B cell (primary cell): ENCODE data around the gene IGF1R.

Experiments used
- CTCF ChIP-seq: fragments of 200-600 bp; IDR thresholded peaks from one replicate; pipeline ENCODE4 v1.8.0; 2022; ENCODE audit warnings: antibody characterized with exemption, mild to moderate bottlenecking
- EZH2 ChIP-seq: IDR thresholded peaks from 2 replicates; pipeline ENCODE4 v1.6.1; 2012; ENCODE audit warnings: borderline replicate concordance, low read depth, mild to moderate bottlenecking, moderate library complexity, low read length; ENCODE audit not compliant: insufficient read depth, poor library complexity, severe bottlenecking

GRCh38 chr15:98970799-98971198 lies 322.5 kb downstream of the IGF1R start:
- TF ChIP-seq EZH2, result no peak
- TF ChIP-seq CTCF, result no peak
